Ishikawa (cell line): ENCODE data around the gene FNBP1L.

Source experiments
- CEBPB ChIP-seq: IDR thresholded peaks from 2 replicates; pipeline ENCODE4 v1.6.1; 2012
- CREB1 ChIP-seq: IDR thresholded peaks from 2 replicates; pipeline ENCODE4 v1.6.1; 2012; ENCODE audit warnings: low read depth
- EGR1 ChIP-seq: IDR thresholded peaks from 2 replicates; pipeline ENCODE4 v1.6.1; 2012
- EP300 ChIP-seq: IDR thresholded peaks from 2 replicates; pipeline ENCODE4 v1.6.1; 2012; ENCODE audit warnings: borderline replicate concordance
- FOXM1 ChIP-seq: IDR thresholded peaks from 2 replicates; pipeline ENCODE4 v1.6.1; 2012; ENCODE audit warnings: low read depth, borderline replicate concordance
- MAX ChIP-seq: IDR thresholded peaks from 2 replicates; pipeline ENCODE4 v1.6.1; 2012
- NFIC ChIP-seq: IDR thresholded peaks from 2 replicates; pipeline ENCODE4 v1.6.1; 2012
- RAD21 ChIP-seq: IDR thresholded peaks from 2 replicates; pipeline ENCODE4 v1.6.1; 2012; ENCODE audit warnings: low read depth
- REST ChIP-seq: IDR thresholded peaks from 2 replicates; pipeline ENCODE4 v1.6.1; 2012; ENCODE audit warnings: low read depth, mild to moderate bottlenecking
- TAF1 ChIP-seq: IDR thresholded peaks from 2 replicates; pipeline ENCODE4 v1.6.1; 2012; ENCODE audit warnings: low read depth, mild to moderate bottlenecking
- TCF12 ChIP-seq: IDR thresholded peaks from 2 replicates; pipeline ENCODE4 v1.6.1; 2012; ENCODE audit warnings: low read depth
- TEAD4 ChIP-seq: IDR thresholded peaks from 2 replicates; pipeline ENCODE4 v1.6.1; 2012
- YY1 ChIP-seq: IDR thresholded peaks from 2 replicates; pipeline ENCODE4 v1.6.1; 2012; ENCODE audit warnings: low read depth
- ZBTB7A ChIP-seq: IDR thresholded peaks from 2 replicates; pipeline ENCODE4 v1.6.1; 2012; ENCODE audit warnings: low read depth
- TF ChIP-seq, protein P1 (sequence below): IDR thresholded peaks from 2 replicates; pipeline ENCODE4 v1.6.1; 2012

FNBP1L gene

GRCh38 chr1:93595743-93596142 lies 147.8 kb downstream of the FNBP1L start:
- TF ChIP-seq FOXM1 (no peak), NFIC (no peak), EP300 (no peak), TAF1 (no peak), TEAD4 (no peak), EGR1 (no peak), TCF12 (no peak), REST (no peak), CREB1 (no peak), MAX (no peak), RAD21 (no peak)
- TF ChIP-seq, protein P1, sequence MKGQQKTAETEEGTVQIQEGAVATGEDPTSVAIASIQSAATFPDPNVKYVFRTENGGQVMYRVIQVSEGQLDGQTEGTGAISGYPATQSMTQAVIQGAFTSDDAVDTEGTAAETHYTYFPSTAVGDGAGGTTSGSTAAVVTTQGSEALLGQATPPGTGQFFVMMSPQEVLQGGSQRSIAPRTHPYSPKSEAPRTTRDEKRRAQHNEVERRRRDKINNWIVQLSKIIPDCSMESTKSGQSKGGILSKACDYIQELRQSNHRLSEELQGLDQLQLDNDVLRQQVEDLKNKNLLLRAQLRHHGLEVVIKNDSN: no peak

GRCh38 chr1:93596329-93597089 lies 148.6 kb downstream of the FNBP1L start:
- no peak for TF ChIP-seq ZBTB7A
- no peak for TF ChIP-seq TEAD4
- TF ChIP-seq CREB1: no peak

DNA sequence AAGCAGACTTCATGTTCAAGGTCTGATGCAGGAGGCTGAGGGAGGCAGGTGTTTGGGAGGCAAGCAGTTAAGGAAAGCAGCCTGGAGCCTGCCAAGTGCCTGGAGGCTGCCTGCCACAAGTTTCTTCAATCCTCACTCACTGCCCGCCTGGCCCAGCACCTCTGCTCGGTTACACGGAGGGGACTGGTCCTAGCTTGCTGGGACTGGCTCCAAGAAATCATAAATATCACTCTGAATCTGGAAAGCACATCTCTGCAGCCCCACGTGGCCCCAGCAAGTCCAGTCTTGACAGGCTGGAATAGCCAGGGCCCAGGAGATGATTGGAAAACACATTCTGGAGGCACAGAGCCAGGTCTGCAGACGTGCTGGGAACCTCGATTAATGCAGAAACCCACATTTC lies 149.8 kb downstream of the FNBP1L start:
- no peak for TF ChIP-seq RAD21
- no peak for TF ChIP-seq TAF1
- no peak for TF ChIP-seq FOXM1
- TF ChIP-seq, protein P1: no peak
- TF ChIP-seq ZBTB7A: no peak
- no peak for TF ChIP-seq EGR1
- TF ChIP-seq CEBPB: no peak
- no peak for TF ChIP-seq YY1
- TF ChIP-seq EP300: no peak
- TF ChIP-seq REST: no peak
- no peak for TF ChIP-seq TEAD4
- TF ChIP-seq NFIC: no peak
- TF ChIP-seq TCF12: no peak

- TF ChIP-seq TAF1 (no peak), EGR1 (no peak), MAX (no peak), NFIC (no peak), REST (no peak), EP300 (no peak), FOXM1 (no peak), CEBPB (no peak), TCF12 (no peak), ZBTB7A (no peak), RAD21 (no peak), TEAD4 (no peak), CREB1 (no peak), YY1 (no peak)
- TF ChIP-seq, protein P1: no peak
Measured at GRCh38 chr1:93598396-93598795, 150.5 kb downstream of the FNBP1L start.
